Retinal pigment epithelial cell (primary cell): ENCODE data around the gene ALG6.
"Not testable (repeated sequence)": the region's sequence is repeated elsewhere in the genome, so short reads cannot be mapped to it uniquely, and the experiment has no call there.

ENCODE experiments used
- DNase-seq: peaks from one replicate; pipeline ENCODE4 v3.0.0-alpha.2; 2010; ENCODE audit warnings: low read depth
- H3K4me3 ChIP-seq: 2 replicates; pipeline ENCODE4 v1.5.1; 2011; ENCODE audit warnings: mild to moderate bottlenecking, low read length, control low read depth, moderate library complexity
- CTCF ChIP-seq: conservative IDR thresholded peaks from 2 replicates; pipeline ENCODE4 v1.5.1; 2011; ENCODE audit warnings: low read depth, low read length, control low read depth, inconsistent platforms

Gene ALG6

GRCh38 chr1:63413394-63413793, 46.0 kb downstream of the ALG6 start:
- no peak for TF ChIP-seq CTCF
- no peak for DNase-seq
- no peak overlapping the region for H3K4me3 ChIP-seq

GRCh38 chr1:63414691-63415365, 47.4 kb downstream of the ALG6 start:
- no peak for DNase-seq
- no peak for TF ChIP-seq CTCF
- no peak overlapping the region for H3K4me3 ChIP-seq

- no peak for DNase-seq
- no peak overlapping the region for H3K4me3 ChIP-seq
- no peak for TF ChIP-seq CTCF
These were observed 50.7 kb downstream of the ALG6 start for GRCh38 chr1:63418101-63418500.

- DNase-seq, H3K4me3 ChIP-seq: not testable (repeated sequence)
These were observed 53.3 kb downstream of the ALG6 start for GRCh38 chr1:63420746-63421145.

- no peak for DNase-seq
- H3K4me3 ChIP-seq: no peak overlapping the region
- TF ChIP-seq CTCF: no peak
These were observed 56.2 kb downstream of the ALG6 start for GRCh38 chr1:63423649-63424048.

- no peak overlapping the region for H3K4me3 ChIP-seq
- no peak for DNase-seq
- TF ChIP-seq CTCF: no peak
These were observed 61.4 kb downstream of the ALG6 start for GRCh38 chr1:63428815-63429214.

GRCh38 chr1:63429281-63429680, 61.9 kb downstream of the ALG6 start:
- no peak for DNase-seq
- H3K4me3 ChIP-seq: no peak overlapping the region
- TF ChIP-seq CTCF: no peak

GRCh38 chr1:63435161-63435560, 67.7 kb downstream of the ALG6 start:
- no peak overlapping the region for H3K4me3 ChIP-seq
- no peak for TF ChIP-seq CTCF

More at GRCh38 chr1:63435161-63435560, 67.7 kb downstream of the ALG6 start:
- DNase-seq: no peak
